GM04503 (cell line): ENCODE data around the gene CNN3.
A peak's percentile ranks its signal among the peaks of the same experiment; 100 is the strongest.
"Not testable (repeated sequence)": the region's sequence is repeated elsewhere in the genome, so short reads cannot be mapped to it uniquely, and the experiment has no call there.

Experiments
- DNase-seq: peaks from one replicate; pipeline ENCODE4 v3.0.0-alpha.2; 2012; ENCODE audit warnings: low read depth

The CNN3 gene

GRCh38 chr1:94949681-94950661 lies 23.1 kb upstream of the CNN3 start:
- no peak for DNase-seq

GRCh38 chr1:94947437-94947836 lies 20.5 kb upstream of the CNN3 start:
- peak; percentile 87 for DNase-seq

- no peak for DNase-seq
These were observed 20.0 kb upstream of the CNN3 start for GRCh38 chr1:94946886-94947285.

- DNase-seq, result no peak
These were observed 15.5 kb upstream of the CNN3 start for GRCh38 chr1:94942171-94943128.

- DNase-seq, result not testable (repeated sequence)
These were observed 14.6 kb upstream of the CNN3 start for GRCh38 chr1:94941480-94941879.

GRCh38 chr1:94940738-94941137 lies 13.8 kb upstream of the CNN3 start:
- DNase-seq, result no peak

- no peak for DNase-seq
These were observed 10.9 kb upstream of the CNN3 start for GRCh38 chr1:94937820-94938219.

GRCh38 chr1:94936861-94937620 lies 10.1 kb upstream of the CNN3 start:
- no peak for DNase-seq

- no peak for DNase-seq
These were observed 8.6 kb upstream of the CNN3 start for GRCh38 chr1:94935476-94935875.

- DNase-seq, result no peak
These were observed 8.1 kb upstream of the CNN3 start for GRCh38 chr1:94935034-94935433.

GRCh38 chr1:94934551-94934950 lies 7.6 kb upstream of the CNN3 start:
- DNase-seq, result no peak

GRCh38 chr1:94931254-94931841 lies 4.4 kb upstream of the CNN3 start:
- DNase-seq, result no peak

- no peak for DNase-seq
These were observed 2.7 kb upstream of the CNN3 start for GRCh38 chr1:94929351-94930217.

GRCh38 chr1:94928293-94928939 lies 1.5 kb upstream of the CNN3 start:
- DNase-seq, result no peak

- DNase-seq, result no peak
These were observed 680 bp upstream of the CNN3 start for GRCh38 chr1:94927405-94928175.

GRCh38 chr1:94926126-94926914 lies 590 bp downstream of the CNN3 start:
- no peak for DNase-seq

GRCh38 chr1:94925561-94926125 lies 1.3 kb downstream of the CNN3 start:
- DNase-seq, result no peak

- no peak for DNase-seq
These were observed 1.9 kb downstream of the CNN3 start for GRCh38 chr1:94925004-94925403.
